Activated gamma-delta T cell treated with Interleukin-2 at 50 U/mL for 16 hours (primary cell): ENCODE results near the gene ZNF536.
"Not testable (repeated sequence)": the region's sequence is repeated elsewhere in the genome, so short reads cannot be mapped to it uniquely, and the experiment has no call there.

Experiments
- DNase-seq: peaks from one replicate; pipeline ENCODE4 v3.0.0-alpha.2; 2020

The ZNF536 gene

DNA sequence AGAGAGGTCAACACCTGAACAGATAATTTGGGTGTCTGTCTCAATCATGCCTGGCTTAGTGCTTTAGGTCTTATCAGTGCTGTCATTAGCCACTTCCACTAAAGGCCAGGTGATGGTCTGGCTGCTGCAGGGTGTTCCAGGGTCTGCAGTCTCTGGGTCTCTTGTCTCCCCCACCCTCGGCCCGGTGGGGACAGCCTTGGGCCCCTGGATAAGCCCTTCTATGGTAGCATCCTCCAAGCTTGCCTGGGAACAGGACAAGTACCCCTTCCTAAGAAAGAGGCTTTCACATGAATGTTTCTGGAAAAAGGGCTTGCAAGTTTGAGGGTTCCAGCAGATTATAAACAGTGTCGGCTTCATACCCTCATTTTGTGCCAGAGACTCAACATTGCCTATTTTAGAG is 29.3 kb upstream of the ZNF536 start:
- no peak for DNase-seq

DNA sequence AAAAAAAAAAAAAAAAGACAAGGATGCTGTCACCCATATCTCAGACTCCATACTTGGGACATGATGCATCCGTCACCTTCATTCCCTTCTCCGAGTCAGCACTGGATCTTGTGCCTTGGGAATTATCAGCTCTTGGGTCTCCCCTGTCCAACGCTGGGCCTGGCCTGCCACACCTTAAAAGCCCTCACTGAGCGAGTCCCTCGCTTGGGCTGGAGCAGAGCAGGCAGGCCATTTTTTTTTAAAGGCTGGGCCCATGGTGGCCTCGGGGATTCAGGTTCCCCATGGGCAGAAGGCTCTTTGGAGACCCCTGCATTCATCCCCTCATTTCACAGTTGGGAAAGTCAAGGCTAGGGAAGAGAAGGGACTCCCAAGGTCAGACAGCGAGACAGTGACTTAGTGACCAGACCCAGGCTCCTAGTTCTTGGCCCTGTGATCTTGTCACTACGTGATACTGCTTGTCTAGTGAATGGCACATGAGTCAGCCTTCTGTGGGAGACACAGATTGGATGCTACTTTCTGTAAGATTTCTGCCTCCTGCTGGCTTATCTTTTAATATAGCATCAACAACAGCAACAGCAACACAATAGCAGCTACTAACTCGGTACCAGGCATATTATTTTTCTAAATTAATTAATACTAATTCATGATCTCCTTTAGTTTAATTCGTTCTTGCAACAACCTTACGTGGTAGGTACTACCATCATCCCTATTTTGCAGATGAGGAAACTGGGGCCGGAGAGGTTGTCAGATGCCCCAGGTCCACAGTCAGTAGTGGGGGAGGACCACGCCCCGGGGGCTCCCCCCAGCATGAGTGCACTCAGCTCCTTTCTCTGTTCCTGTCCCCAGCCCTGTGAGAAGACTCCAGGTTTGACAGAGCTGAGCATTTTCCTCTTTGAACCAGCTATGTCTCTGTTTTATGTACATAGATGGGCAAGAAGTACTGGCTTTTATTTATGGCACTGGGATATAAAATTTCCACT is 27.4 kb upstream of the ZNF536 start:
- no peak for DNase-seq

DNA sequence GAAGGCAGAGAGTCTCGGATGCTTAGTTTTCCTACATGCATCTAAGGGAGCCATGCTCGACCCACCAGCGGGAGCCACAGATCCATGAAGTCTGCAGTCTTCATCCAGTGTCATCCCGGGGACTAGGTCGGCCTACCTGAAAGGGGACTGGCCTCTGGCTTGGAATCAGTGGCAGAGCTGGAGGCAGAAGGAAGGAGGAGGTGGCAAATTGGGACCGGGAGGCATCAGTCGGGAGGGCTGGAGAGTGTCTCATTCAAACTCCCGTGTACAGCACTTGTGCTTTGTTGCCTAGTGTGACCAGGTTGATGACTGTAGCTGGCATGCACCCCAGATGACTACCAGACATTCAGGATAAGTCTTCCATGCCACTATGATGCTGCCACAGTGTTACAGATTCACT is 26.5 kb upstream of the ZNF536 start:
- no peak for DNase-seq

DNA sequence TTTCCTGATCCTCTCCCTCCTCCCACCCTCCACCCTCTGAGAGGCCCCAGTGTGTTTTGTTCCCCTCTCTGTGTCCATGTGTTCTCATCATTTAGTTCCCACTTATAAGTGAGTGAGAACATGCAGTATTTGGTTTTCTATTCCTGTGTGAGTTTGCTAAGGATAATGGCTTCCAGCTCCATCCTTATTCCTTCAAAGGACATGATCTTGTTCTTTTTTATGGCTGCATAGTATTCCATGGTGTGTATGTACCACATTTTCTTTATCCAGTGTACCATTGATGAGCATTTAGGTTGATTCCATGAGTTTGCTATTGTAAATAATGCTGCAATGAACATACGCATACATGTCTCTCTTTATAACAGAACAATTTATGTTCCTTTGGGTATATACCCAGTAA is 25.7 kb upstream of the ZNF536 start:
- DNase-seq, result not testable (repeated sequence)

DNA sequence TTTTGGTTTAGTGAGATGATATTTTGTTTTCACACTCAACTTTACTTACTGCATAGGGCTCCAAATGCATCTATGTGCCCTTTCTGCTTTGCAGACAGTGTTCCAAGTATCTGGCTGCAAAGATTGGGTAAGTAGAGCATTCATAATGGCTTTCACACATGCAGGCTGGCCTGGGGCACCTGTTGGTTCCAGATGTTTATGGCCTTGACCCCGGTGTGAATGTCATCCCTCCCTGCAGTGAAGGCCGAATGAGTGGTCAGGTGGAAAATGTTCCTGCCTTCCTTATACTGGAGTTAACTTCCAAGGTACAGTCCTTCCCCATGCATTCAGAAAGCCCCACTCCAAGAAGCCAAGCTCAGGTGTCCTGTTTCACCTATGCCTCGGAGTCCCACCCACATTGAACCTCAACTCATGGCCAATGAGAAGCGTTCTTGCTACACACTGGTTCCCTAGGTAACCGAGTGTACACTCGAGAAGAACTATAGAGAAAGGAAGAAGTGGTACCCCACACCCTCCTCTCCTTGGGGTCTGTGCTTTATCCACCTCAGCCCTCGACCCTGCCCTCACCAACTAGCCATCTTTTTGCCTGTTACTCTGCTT is 23.0 kb upstream of the ZNF536 start:
- no peak for DNase-seq

DNA sequence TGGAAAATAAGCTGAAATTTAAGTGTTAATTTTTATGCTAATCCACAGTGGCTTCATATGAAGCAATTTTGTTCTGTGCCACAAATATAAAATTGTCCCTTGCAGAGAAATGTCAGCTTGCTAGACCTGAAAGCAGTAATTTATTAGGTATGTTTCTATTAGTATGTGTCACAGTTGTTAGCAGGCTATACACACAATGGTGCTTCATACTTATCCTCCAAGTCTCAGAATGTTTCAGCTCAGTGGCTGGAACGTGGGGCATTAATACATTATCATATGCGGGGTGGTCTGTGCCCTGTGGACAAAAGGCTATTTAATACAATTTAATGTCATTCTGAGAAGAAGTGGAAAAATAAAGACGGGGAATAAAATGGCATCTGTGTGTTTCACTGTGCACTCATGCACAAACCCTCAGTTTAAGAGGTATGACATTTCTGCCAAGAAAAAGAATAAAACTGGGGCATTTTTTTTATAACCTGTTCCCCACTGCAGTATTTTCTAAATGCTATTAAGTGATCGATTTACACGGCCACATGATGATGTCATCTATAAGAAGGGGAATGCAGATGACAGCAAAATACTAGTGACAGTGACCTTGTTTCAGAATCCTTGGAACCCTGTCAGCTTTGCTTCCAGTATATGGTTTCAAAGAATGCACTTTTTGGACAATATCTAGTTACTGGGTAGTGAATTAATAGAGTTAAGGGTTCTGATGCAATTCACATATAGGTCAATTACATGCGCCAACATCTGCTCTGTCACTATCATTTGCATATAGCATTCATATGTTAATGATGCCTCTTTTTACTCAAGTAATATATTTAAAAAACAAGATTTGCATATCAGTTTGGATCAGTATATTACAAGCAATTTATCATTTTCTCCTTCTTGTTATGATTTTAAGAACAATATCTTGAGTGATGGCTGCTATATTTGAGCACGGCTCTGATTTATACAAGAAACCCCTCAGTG is 21.2 kb upstream of the ZNF536 start:
- DNase-seq, result no peak

DNA sequence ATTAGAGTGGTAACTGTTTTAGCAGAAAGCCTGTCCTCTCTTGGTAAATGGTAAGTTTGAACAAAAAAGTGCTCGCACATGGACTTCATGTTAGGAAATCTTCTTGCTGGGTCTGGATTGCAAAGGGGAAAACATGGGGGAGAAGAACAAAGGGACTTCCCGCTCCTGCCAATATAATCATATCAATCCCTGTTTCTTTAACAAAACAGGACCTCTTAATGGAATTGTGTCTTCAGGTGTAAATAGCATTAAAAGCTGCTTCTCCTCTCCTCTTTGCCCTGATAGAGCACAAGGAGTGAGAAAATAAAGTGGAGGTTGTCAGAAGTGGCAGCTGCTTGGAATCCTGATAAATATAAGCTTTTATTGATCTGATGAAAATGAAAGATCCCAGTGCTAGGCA is 20.4 kb upstream of the ZNF536 start:
- DNase-seq, result no peak

DNA sequence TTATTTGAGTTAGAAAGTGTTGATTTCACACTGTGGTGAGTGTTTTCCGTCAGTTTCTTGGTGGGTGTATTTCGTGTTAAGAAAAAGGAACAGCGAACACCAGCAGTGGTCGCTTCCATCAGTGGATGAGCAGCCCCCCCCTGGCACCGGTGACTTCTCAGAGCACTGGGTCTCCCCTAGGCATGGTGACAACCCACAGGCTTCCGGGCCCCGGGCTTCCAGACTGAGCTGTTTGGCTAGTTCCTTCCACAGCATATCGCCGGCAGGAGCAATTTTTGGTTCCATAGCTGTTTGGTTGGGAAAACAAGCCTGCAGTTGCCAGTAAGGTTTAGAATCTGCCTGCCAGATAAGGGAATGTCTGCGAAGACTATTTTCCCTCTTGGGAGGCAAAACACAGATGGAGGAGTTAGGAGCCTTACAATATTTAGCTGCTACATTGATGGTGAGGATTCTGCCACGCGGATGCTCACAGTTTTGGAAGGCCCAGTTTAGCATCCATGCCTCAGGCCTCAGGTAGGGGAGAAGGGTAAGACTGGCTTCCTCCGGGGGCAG is 18.7 kb upstream of the ZNF536 start:
- DNase-seq, result no peak

DNA sequence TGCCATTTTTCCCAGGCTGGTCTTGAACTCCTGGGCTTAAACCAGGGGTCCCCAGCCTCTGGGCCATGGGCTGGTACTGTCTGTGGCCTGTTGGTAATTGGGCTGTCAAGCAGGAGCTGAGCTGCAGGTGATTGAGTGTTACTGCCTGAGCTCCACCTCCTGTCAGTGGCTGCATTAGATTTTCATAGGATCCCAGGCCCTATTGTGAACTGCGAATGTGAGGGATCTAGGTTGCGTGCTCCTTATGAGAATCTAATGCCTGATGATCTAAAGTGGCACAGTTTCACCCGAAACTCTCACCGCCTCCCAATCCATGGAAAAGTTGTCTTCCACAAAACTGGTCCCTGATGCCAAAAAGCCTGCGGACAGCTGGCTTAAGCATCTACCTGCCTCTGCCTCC is 16.6 kb upstream of the ZNF536 start:
- DNase-seq, result no peak

DNA sequence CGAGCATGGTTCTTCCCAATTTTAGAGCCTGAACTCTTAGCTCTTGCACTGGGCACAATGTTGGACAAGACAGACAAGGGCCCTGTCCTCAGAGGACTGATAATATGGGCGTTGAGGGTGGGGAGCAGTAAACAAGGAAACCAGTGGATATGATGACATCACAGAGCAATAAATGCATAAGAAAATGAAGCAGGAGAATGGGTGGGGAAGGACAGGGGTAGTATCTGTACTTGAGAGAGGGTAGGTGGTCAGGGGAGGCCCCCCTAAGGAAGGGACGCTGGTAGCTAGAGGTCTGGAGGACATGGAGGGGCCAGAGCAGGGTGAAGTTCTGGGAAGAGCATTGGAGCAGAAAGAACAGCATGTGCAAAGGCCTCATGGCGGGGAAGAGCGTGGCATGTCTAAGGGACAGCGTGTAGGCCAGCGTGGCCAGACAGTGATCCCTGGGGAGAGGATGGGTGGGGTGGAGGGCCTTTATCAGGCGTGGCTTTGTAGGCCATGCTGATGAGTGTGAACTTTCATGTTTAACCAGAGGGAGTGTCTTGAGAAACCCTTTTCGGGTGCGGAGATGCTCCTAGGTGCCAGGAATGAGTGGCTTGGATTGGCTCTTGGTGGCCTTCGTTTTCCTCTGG is 15.1 kb upstream of the ZNF536 start:
- no peak for DNase-seq

DNA sequence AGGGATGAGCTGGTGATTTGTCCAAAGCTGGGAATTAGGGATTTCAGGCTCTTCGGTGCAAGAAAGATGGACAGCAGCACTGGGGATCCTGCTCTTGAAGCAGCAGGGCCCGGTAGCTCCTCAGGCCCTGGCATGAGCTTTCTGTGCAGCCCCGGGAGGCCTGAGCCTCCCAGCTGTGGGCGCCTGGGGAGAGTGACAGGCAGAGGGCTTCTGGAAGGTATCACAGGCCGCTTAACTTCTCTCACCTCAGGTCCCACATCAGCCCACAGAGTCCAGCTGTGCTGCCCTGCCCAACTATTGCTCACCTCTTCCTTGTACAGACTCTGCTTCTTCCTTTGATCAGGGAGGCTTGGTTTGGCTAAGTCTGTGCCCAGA is 14.6 kb upstream of the ZNF536 start:
- no peak for DNase-seq

DNA sequence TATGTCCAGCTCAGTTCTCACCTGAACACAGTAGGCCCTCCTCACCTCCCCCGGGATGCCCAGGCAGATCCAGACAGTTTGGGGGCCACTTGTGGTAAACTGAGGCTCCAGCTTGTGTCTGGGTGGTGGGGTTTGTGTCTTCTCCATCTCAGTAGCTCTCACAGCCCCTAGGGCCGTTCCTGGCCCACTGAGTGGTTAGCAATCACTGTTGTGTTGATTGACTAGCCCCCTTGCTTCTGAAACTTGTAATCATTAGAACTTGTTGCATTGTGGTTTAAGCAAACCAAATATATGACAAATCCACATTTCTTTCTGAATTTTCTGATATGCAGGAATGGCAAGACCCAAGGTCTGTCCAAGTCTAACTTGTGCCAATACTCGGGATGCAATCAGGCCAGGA is 13.9 kb upstream of the ZNF536 start:
- no peak for DNase-seq

DNA sequence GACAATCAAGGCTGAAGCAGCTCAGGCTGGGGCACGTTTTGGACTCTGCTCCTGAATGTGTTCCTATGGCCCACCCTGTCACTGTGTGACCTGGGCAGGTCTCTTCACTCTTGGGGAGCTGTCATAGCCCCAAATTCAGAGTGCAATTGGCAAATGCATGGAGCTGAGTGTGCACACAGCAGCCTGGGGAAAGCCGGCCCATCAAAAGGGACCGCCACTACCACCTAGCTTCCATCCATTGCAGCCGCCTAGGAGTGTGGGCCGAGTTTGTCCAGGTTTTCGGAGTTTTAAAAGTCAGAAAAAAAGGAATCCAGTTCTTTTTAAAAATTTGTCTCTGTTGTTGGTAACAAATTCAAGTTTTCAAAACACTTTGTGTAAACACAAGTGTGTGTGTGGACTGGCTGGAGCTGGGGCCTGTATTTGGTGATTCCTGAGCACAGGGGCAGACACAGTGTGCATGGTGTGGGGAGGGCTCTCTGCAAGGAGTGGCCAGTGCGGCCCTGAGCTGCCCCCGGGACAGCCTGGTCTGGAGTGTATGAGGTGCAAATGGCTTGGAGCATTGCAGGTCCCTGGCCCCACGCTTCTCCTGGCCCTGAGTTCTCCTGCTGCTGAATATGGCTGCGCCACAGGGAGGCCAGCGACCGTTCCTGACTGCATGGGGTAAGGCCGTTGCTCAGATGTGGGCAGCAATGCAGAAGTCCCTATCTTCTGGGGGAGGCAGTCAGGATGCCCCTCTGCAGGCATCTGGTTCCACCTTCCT is 13.2 kb upstream of the ZNF536 start:
- DNase-seq, result no peak

DNA sequence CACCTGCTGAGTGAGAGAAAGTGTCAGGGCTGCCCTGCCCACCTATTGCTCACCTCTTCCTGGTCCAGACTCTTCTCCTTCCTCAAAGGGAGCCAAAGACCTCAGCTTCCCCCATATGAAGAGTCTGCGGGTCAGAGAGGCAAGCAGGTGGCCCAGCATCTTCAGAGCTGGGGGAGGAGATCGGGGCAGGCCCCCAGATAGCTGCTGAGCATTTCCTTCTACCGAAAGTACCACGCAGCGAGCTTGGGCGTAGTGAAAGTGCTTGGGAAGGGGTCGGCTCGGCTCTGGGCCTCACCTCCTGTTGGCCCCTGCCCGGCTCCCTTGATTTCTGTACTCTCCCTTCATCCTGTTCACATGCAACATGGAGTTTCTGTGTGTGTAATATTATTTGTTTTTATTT is 12.2 kb upstream of the ZNF536 start:
- DNase-seq, result no peak

DNA sequence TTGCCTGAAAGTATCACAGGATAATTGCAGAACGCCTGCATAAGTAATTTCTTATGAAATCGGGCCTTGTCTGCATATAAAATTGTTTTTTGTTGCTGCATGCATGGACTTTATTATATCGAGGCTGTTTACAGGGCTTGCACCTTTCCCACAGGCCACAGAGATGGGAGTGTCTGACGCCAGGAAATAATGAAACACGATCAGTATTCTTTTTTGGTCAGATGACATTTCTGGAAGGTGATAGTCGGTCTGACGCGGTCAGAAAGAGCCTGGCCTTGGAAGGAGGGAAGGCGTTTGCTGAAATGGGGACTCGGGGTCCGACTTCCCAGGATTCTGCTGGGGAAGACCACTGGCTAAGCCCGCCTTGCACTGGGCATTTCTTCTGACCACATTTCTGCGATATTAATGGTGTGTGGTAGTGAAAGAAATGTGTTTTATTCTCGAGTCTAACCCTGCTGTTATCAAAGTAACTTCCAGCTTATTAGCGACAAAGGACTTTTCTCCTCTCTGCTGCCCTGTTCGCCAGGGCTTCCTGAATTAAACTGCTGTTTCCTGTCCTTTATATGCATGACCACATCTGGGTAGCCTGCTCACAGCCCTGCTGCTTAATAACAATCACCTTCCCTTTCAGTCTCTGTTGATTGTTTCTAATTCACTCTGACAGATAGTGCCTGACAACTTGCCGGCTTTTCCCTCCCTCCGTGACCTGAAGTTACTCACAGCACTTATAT is 11.6 kb upstream of the ZNF536 start:
- DNase-seq, result no peak

DNA sequence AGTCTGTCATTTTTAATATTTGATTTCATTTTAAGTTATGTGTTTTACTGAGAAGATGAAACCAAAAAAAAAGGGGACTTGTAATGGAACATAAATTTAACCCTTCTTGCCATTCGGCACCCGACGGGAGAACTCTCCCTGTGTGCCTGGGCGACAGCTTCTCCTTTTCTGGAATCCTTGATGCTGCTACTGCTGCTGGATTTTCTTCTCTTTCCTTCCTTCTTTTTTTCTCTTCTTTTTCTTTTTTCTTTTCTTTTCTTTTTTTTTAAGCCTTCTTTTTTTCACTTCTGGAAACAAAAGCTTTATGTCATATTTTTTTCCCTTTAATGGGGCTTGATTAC is 11.1 kb upstream of the ZNF536 start:
- no peak for DNase-seq

DNA sequence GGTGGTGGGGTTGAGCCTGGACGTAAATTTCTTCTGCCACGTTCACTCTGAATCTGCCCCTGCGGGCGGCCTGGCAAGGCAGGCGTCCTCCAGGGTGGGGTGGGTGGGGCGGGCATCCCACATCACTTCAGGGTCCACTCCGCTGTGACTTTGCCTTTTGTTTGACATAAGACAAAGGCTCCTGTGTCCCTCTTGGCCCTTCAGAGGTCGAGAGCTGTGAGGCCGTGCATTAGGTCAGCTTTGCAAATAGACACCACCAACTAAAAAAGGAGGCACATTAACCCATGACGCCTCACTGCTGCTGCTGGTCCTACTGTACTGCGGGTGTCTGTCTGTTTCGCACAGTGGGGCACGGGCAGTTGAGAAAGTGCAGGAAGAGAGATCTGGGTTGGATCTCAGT is 10.5 kb upstream of the ZNF536 start:
- DNase-seq, result no peak

DNA sequence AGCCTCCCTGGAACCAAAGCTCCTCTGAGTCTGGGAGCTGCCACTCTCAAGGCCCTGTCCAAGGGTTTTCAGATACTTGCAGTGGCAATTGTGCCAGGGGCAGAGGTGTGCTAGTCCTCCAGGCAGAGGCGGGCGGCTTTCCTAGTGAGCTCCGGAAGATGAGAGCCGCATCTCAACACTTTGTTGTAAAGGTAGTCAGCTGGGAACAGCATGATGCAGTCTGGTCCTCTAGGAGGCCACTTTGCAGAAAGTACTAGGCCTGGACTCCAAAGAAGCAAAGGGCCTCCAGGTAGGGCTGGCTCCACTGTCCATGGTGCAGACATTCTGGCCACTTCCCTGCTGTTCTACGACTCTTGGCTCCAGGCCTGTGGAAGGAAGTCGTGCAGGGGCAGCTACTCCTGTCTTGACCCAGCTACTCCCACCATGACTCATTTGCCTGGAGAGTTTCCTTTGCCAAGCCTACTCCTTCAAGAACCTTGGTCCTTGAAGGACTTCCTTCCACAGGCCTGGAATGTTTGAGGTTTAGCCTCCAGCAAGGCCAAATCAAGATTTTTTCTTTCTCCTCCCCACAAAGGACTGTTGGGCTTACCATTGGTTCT is 9.9 kb upstream of the ZNF536 start:
- no peak for DNase-seq

DNA sequence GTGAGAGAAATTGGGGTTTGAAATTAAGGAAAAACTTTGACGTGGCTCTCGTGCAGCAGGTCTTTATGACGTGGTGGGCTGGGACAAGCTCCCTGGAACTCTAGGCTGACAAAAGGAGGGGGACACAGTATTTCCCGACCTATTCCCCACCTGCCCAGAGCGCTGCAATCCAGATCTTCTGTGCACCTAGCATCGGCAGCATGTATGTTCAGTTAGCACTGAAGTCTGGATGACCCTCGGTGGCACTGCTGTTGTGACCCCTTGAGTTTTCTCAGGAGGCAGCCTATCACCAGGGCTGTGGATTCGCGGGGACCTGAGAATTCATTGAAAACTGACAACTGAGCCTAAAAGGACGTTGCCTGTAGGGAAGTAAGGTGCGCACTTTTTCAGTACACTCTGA is 9.1 kb upstream of the ZNF536 start:
- DNase-seq, result no peak

DNA sequence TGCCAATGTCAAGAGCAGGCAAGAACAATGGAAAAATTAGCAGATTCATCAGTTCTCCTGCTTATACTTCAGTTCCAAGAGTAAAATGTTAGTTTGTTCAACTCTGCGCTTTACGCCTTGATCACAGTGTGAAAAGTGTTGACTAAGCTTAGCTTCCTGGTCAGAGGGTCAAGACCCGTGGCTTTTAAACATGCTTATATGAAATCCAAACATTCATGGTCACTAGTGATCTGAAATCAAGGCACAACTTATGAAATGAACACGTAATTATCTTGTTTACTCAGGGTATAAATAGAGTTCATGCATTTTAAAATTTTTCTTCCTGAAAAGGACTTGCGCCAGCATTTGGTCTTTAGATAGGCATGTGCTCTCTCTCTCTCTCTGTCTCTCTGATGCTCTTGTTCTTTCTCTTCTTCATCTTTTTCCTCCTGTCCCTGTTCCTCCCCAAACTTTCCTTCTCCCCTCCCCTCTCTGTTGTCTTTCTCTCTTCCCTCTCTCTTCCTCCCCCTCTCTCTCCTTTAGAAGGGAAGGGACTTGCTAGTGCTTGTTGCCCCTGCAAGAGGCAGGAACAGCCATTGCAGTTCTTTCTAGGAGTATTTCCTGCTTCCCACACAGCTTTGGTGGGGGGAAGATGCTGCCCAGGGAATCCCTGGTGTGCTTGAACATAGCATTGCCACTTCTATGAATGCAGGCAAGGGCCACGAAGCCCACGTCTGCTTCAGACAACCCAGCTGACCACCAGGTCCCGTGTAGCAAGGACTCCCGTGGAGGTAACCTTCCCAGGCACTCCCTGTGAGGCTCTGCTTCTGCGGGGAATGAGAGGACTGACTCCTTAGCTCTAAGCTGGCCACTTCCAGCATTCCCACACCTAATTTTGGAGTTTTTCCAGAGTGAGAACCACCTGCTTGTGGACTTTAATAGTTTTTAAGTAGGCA is 7.1 kb upstream of the ZNF536 start:
- no peak for DNase-seq
